Body of pancreas (tissue), 4 donors: ENCODE measurements around the gene OSCP1.

Experiments used
- POLR2A ChIP-seq, 3 donors: fragments of 450-650 bp; IDR thresholded peaks; one replicate each; pipeline ENCODE4 v1.6.1; 2016; ENCODE audit warnings: antibody characterized with exemption in 3 of 3, mild to moderate bottlenecking in 2 of 3
- TF ChIP-seq, protein P1 (sequence below), 7 experiments: fragments of 450-650 bp in 4 of 7; fragments of 200-600 bp in 3 of 7; sonication (generic) in 3 of 7; IDR thresholded peaks; one replicate each; pipeline ENCODE4 v1.5.1; 2016 to 2019; ENCODE audit warnings: antibody characterized with exemption in 7 of 7

DNA sequence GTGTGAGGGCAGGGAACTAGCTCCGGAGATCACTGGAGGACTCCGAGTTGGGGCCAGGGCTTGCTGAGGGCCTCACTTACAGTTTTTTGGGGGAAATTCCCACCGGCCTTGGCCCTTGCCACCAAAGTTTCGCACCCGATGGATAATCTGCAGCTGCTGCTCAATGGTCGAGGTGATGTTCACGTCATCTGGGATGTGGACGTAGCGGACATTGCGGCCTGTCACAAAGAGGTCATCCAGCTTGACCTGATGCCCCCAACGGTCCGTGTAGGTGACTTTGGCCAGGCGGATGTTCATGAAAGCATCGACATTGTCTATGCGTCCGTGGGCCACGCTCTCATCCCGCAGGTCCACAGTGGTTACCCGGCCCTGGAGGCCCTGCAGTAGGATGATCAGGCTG lies 56.6 kb downstream of the OSCP1 start:
- no peak for TF ChIP-seq POLR2A (IDR thresholded peaks at IDR 0.05)
- TF ChIP-seq, protein P1, sequence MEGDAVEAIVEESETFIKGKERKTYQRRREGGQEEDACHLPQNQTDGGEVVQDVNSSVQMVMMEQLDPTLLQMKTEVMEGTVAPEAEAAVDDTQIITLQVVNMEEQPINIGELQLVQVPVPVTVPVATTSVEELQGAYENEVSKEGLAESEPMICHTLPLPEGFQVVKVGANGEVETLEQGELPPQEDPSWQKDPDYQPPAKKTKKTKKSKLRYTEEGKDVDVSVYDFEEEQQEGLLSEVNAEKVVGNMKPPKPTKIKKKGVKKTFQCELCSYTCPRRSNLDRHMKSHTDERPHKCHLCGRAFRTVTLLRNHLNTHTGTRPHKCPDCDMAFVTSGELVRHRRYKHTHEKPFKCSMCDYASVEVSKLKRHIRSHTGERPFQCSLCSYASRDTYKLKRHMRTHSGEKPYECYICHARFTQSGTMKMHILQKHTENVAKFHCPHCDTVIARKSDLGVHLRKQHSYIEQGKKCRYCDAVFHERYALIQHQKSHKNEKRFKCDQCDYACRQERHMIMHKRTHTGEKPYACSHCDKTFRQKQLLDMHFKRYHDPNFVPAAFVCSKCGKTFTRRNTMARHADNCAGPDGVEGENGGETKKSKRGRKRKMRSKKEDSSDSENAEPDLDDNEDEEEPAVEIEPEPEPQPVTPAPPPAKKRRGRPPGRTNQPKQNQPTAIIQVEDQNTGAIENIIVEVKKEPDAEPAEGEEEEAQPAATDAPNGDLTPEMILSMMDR (IDR thresholded peaks at IDR 0.05) = no peak
